HG03175 (cell line): Measurements from ENCODE around the gene MRGPRF.
"Not testable (repeated sequence)": the region's sequence is repeated elsewhere in the genome, so short reads cannot be mapped to it uniquely, and the experiment has no call there.

ENCODE experiments used
- ATAC-seq: cut with Tn5 transposase; IDR thresholded peaks from one replicate; pipeline ENCODE4 v1.9.1; 2021; ENCODE audit warnings: mild to moderate bottlenecking, moderate library complexity; ENCODE audit not compliant: unreplicated experiment

Gene MRGPRF

DNA sequence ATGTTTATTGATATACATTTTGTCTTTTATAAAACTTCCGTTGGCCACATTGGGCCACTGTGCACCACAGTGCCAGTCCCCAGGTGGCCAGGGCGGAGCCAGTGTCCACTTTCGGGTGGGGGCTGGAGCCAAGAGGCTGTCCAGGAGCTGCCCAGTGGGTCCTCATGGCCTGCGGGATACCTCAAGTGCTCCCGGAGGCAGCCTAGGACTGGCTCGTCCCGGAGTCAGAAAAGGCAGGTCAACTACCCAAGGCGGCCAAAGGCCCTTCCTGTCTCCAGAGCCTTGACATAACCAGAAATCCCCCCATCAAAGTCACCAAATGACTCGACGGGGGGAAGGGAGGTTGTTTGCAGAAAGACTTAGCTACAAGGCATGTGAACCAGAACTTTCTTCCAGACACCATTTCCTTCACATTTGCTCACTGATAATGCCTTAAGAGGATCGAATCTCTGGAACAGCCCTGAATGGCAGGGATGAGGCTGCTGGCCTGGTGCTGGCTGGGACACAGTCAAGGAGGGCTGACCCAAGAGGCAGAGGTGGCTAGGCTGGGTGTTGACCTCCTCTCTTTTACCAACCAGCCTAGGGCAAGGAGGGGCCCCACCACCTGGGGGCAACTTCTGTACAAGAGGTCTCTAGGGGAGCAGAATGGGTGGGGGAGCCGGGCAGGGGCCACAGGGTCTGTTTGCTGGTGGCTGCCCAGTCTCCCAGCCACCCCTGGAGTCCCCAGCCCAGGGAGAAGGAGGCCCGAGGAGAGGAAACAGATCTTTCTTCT is 8.4 kb downstream of the MRGPRF start:
- ATAC-seq = no peak

DNA sequence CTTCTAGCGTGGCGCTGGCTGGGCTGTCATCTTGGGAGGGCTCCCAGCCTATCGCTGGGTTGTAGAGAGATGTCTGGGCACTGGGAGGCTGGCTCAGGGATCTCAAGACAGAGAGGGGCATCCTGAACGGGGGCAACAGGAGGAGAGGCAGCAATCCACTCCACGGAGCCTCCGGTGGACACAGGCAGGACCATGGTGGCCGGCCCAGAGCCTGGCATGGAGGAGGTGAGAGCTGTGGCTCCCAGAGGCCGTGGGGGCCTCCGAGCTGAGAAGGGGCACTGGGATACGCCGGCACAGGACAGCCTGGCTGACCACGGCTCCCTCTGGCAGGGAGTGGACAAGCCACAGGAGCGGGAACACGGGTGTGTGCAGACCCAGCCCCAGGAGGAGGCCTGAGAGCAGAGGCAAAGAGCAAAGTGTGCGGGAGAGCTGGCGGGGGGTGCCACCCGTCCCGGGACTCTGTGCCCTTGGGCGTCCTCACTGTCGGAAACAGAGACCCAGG is 9.1 kb downstream of the MRGPRF start:
- ATAC-seq = no peak

DNA sequence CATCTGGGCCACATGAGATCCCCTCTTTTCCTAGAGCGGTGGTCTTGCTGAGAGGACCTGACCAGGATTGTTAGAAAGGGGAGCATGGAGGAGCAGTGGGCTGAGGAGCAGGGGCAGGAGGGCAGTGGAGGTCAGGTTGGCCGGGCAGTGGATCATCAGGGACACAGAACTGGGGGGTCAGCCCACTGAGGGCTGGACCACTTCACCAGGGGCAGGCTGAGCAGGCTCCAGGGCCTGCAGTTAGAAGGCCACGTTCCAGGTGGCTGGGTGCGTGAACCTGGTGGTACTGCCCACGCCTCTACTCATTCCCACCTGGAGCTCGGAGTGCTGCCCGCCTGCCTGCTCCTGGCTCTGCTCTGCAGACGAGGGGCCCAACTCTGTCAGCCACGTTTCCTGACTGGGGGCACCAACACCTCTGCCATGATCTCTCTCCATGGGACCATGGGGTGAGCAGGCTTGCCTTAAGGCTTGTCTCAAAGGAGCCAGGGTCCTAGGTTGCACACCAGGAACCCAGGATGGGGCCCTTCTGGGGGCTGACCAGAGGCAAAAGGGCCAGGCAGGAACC is 9.7 kb downstream of the MRGPRF start:
- ATAC-seq = no peak

DNA sequence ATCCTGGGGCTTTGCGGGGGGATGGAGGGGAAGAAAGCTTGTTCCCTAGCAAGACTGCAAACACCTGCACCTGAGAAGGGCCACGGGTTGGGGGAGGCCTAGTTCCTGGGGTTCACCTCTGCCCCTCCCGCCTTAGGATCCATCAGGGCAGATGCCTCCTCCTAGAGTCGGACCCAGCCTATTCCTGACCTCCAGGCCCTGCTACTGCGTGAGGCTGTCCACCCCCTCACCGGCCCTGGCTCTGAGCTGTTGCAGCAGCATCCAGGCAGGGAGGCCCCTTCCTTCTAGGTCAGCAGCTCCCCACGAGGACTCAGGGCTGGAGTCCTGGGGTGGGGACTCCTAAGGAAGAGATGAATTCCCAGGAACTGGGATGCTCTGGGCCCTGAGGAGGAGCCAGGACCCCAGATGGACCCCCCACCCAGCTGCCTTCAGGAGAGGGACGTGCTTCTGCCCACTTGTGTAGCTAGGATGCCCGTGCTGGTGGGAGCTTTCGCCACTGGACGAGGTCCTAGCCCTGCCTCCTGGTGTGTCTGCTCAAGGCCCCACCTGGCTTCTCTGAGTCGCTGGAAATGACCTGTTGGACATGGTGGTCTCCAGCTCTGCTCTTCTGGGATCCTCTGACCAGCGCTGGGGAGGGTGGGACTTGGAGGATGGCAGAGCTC is 10.3 kb downstream of the MRGPRF start:
- ATAC-seq = no peak

DNA sequence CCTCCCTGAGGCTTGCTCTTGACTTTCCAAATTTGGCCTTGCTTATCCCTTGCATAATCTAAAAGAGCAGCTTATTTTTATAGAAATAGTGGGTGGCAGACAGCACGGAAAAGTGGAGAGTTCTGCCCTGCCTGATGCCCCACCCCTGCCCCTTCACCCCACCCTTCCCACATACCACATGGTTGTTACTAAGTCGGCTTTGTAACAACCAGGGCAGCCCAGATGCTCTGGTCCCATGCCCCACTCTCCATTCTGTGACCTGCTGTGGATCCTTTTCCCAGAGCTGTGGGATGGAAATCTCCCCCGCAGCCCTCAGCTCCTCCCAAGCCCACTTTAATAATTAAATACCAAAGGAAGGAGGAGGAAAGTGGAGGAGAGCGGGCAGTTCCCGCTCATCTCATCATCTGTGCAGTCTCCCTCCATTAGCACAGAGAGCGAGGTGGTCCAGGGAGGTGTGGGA is 10.9 kb downstream of the MRGPRF start:
- ATAC-seq = no peak

DNA sequence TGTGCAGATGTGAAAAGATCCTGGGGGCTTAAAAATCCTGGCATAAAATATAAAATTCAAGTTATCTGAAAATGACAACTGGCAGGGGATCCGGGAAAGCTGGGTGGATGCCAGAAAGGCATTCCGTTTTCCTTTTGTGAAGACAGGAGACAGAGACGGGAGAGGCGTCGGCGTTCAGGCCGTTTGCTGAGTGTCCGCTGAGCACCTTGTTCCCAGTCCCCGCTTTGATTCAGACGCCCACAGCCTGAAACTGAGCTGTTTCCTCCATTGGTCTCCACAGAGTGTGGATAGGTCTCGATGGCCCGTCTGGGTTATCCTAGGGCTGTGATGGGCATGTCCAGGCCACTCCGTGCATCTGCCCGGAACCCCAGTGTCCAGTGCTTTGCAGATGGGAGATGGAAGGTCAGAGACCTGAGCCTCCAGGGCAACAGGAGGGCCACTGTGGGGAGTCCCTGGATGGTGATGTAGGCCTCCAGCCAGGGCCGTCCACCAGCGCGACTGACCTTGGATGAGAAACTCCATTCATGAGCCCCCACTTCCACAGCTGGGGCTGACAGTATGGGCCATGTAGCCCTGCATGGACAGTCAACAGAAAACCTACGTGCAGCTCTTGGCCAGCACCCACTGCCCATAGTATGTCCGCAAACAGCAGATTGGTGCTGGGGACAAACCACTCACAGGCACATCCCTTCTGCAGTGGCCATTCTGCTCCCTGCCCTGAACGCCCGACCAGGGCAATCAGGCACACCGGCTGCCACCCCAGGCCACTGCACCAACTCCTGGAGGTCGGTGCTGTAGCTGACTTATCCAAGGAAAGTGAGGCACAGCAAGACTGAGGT is 11.6 kb downstream of the MRGPRF start:
- no peak for ATAC-seq

DNA sequence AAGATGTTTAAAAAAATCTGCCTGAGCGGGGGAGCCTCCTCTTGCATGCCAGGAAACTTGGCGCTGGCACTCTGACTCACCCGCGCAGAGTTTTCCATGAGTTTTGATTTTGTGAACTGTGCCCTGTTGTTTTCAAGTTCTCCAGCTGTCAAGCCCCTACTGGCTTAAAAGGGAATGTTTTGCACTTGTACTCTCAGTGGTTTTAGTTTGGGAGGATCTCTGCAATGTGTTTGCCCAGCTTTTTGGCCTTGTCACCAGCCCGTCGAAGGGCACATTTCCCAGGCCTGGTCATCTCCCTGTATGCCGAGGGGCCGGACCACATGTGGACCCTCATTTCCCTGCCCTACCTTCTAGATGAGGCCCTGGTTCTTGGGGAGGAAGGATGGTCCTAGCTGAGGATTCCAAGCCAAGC is 12.2 kb downstream of the MRGPRF start:
- no peak for ATAC-seq

DNA sequence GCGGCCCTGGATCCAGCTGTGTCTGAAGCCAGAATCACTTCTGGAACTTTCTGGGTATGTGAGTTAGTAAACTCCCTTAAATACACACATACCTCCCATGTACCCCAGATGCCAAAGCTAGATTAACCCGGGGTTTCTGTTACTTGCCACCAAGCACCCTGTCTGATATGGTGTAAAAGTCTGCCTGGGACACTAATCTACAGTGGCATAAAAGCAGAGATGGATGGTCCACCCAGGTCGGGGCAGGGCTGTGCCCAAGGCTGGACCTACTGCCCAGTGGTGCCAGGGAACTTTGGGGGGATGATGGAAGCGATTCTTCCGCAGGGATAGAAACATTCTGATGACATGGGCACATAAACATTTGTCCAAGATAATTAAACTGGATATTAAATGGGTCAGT is 12.7 kb downstream of the MRGPRF start:
- ATAC-seq = no peak

DNA sequence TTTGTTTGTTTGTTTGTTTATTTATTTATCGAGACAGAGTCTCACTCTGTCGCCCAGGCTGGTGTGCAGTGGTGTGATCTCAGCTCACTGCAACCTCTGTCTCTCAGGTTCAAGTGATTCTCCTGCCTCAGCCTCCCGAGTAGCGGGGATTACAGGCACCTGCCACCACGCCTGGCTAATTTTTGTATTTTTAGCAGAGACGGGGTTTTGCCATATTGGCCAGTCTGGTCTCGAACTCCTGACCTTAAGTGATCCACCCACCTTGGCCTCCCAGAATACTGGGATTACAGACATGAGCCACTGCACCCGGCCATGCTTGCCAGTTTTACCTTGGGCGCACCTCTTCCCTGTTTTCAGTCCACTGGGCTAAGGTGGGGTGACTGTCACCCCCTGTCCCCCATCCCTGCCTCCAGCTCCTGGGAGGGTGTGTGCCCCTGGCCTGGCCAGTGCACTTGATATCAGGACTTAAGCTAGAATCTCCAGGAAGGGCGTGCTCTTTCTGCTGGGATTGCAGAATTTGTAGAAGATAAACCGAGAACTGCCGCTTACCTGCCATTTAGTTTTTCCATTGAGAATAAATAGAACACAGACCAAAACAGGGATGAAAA is 13.2 kb downstream of the MRGPRF start:
- ATAC-seq = not testable (repeated sequence)

DNA sequence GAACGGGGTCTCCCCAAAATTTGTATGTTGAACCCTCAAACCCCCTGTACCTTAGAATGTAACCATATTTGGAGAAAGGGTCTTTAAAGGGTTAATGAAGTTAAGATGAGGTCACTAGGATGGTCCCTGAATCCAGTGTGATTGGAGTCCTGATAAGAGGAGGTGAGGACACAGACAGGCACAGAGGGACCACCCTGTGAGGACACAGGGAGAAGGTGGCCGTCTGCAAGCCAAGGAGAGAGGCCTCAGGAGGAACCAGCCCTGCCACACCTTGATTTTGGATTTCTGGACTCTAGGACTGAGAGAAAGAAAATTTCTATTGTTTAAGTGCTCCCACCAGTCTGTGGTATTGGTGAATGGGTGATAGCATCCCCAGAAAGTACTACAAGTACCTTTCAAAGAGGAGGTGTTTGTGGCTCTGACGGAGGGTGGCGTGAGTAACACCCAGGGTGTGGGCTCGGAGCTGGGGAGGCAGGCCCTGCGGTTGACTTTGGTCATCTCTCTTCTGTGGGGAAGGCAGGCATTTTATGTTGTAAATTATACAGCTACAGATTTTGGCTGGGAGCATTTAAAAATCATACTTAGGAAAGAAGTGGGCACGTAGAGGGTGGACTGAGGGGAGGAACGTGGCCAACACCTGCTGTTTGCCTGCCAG is 13.8 kb downstream of the MRGPRF start:
- no peak for ATAC-seq

DNA sequence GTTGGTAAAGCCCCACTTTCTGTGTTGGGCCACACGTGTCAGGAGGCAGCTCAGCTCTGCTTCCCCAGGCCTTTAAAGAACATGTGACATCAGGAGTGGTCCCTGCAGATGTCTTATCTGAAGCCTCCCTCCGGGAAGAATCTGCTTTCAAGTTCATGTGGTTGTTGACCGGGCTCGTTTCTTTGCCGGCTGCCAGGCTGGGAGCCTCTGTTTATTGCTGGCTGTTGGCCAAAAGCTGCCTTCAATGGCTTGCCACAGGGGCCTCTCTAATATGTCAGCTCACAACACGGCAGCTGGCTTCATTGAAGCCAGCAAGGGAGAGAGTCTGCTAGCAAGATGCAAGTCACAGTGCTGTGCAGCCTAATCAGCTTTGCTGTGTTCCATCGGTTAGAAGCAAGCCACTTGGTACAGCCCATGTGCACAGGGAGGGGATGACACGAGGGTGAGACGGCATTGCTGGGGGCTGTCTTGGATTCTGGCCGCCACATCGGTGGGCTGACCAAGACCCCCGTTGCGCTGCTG is 14.6 kb downstream of the MRGPRF start:
- no peak for ATAC-seq

DNA sequence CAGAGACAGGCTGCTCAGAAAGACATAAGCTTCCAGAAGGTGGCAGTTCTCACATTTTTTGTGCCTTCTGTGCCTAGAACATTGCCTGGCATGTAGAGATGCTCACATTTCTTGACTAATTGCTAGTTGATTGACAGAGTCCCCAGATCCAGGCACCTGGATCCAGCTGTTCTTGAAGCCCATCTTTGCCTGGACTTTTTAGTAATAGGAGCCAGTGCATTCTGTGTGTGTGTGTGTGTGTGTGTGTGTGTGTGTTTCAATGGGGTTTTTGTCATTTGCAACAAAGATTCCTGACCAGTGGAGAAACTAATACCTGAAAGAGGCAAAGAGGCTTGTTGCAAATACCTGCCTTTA is 15.1 kb downstream of the MRGPRF start:
- no peak for ATAC-seq

DNA sequence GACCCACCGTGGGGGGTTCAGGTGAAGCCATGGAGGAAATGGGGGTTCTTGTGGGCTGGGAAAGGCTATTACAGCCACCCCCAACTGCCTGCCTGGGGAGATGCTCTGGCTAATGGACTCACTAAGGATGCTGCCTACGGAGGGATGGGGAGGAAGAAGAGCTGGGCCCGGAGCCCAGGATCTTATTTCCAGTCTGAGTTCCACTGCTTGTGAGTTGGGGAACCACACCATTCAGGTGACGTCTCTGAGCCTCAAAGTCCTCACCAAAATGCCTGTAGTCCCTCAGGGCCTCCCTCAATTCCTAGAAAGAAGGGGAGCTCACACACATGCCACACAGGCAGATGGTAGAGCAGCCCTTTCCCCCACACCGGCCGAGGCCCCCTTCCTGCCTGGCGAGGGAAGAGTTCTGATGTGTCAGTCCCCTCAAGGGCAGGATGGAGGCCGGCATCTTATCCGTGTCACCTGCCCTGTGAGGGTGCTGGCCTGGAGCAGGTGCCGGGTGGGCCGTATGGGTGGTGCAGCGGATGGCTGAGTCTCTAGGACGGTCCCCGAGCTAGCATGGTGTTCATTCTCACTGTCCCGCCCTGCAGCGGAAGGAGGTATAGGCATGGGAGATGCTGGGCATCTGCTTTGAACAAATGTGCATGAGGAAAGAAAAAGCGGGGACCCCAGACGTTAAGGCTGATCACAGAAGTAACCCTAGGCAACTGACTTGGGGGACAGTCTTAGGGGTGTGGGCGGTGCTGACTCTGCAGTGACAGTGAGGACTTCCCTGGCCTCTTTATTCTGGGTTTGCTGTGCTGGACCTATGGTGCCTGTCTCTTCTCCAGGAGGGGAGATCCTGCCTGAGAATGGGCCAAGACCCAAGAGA is 15.7 kb downstream of the MRGPRF start:
- ATAC-seq = no peak

DNA sequence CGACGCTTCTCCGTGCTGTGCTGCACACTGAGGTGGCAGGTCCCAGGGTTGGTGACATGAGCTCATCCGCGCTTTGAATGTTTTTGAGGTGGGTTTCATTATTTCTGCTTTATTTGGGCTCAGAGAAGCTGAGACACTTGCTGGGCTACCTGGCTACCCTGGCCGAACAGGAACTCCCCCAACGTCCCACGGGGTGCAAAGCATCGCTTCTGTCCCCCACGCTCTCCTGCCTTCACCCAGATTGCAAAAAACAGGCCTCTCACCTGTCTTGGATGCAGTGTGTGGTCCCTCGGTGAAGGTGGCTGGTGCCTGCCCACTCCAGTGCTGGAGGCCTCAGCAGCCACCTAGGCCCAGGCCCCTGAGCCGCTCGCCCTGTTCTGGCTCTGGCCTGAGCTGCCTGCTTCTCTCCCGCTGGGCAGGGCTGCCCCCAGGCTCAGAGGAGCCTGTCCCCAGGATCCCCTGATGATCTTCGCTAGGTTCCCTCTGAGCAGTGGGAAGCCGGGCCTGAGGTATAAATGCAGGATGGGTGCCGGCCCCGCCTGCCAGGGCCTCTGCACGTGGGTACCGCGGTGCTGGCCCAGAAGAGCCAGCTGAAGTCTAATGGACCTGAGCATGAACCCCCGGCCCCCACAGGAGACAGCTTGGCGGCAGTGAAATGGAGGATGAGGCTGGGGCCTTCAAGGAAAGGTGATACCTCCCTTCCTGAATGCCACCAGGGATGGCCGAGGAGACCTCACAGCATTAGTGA is 16.5 kb downstream of the MRGPRF start:
- no peak for ATAC-seq

DNA sequence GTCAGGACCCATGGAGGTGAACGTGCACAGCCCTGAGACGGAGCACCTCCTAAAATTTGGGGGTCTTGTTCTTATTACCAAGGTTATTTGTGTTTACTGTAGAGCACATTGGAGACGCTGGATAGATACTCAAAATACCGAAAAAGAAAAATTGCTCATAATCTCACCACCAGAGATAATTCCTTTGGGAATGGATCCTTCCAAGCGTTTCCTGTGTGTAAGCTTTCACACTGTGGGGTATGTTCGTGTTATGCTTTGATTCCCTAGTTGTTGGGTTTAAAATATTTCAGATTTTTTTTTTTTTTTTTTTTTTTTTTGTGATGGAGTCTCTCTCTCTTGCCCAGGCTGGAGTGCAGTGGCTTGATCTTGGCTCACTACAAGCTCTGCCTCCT is 18.2 kb downstream of the MRGPRF start:
- ATAC-seq = no peak

DNA sequence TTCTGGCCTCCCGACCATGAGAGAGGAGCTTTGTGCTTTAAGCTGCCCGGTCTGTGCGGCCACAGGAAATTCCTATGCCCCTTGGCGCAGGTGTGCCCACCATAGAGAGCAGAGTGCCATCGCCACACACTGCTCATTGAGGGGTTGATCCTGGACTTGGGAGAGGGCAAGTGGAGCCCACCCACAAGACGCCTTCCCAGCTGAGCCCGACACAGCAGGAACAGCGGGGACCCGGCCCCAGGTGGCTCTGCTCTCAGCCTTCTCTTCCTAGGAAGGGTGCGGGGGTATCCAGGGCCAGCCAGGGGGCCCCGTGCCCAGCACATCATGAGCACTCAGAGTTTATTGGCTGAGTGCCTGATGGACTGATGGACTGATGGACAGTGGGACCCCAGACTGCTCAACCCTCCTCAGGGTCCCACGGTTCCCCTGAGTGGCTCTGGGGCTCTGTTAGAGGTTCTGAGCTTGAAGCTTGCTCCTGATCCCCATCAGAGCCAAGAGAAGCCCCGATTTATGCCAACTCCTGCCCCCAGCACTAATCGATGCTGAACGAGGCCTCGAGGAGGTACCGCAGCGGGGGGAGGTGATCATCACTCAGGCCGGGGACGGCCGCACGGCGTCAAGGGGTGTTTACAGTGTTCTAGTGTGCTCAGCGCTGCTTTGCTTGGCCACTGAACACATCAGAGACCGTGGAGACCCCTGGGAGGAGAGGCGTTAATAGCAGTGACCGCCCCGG is 18.7 kb downstream of the MRGPRF start:
- no peak for ATAC-seq

DNA sequence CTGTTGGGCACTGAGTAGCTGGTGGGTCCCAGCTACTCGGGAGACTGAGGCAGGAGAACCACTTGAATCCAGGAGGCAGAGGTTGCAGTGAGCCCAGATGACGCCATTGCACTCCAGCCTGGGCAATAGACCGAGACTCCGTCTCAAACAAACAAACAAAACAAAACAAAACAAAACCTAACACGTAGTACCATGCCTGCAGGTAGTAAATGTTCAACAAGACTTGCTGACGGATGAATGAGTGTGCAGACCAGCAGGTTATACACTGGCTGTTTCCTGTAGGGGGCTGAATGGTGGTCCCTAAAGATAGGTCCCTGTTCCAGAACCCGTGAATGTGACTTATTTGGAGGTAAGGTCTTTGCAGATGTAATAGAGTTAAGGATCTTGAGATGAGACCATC is 19.5 kb downstream of the MRGPRF start:
- no peak for ATAC-seq
